H7 (cell line): ENCODE data around the gene DPP10. TPM values are rescaled to one million over a fixed set of nuclear protein-coding genes. Genes with fewer than 3 reads are reported as not detected.

Experiments used
- DNase-seq: peaks from one replicate; pipeline ENCODE4 v3.0.0; 2012
- H3K27me3 ChIP-seq: 2 replicates; pipeline ENCODE4 v1.6.0; 2011; ENCODE audit warnings: mild to moderate bottlenecking, low read length; ENCODE audit not compliant: control insufficient read depth, insufficient read depth
- H3K36me3 ChIP-seq: replicated peaks from 2 replicates; pipeline ENCODE4 v1.5.1; 2011; ENCODE audit warnings: low read length; ENCODE audit not compliant: control insufficient read depth, insufficient read depth
- H3K4me3 ChIP-seq: 2 replicates; pipeline ENCODE4 v1.5.1; 2011; ENCODE audit warnings: low read depth, mild to moderate bottlenecking, control low read depth, low read length, moderate library complexity; ENCODE audit not compliant: insufficient read depth
- total RNA-seq: library from RNA; depleted of rRNA; stranded (reverse); fragments of >200 nt; shearing (Covaris generic); gene quantifications from 2 replicates; pipeline ENCODE4 v1.2.3, GENCODE V29; 2014

The DPP10 gene
- total RNA-seq, 1 experiment from 2014 or later, result 15.6 TPM

- DNase-seq, result no peak
- Histone ChIP-seq H3K36me3 (no peaks in the 10 kb centered on the region), H3K27me3 (no peaks in the 10 kb centered on the region), H3K4me3 (no peak overlapping the region)
Measured at GRCh38 chr2:114598329-114598728, 155.9 kb downstream of the DPP10 start.

DNA sequence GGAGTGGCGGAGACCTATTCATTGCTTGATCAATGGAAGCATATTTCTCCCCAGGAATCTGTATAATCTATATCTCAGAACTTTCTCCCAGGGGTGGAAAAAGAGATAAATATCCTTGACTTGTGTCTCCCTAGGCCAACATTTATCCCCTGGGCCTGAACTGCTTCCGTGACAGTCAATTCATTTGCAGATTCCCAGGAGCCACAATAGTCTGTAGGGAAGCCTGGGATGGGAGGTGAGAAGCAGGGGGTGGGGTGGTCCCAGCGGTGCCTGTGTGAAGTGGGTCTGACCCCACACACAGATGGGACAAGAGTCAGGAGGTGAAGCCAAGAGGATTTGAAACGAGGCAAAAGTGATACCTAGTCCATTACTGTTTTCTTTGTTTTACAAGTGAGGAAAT lies 166.8 kb downstream of the DPP10 start:
- no peak for DNase-seq
- Histone ChIP-seq H3K27me3 (no peaks in the 10 kb centered on the region), H3K36me3 (no peaks in the 10 kb centered on the region), H3K4me3 (no peak overlapping the region)

DNA sequence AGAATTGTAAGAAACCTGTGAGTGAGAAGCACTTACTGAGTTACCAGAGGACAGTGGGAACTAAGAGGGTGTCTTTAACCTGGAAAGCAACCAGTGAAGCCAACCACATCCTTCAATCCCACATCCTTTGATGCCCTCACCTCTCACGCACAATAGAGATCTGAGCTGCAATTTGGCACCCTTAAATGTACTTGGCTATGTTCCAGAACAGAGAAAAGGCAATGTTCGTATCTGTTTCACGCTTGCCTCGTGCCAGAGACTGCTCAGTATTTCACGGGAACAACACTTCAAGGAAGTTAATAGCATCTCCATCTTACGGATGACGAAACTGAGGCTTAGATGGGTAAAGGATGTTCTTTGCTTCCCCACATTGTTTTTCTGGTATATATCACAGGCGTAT lies 167.4 kb downstream of the DPP10 start:
- no peak for DNase-seq
- Histone ChIP-seq H3K4me3 (no peak overlapping the region), H3K36me3 (no peaks in the 10 kb centered on the region), H3K27me3 (no peaks in the 10 kb centered on the region)

- H3K36me3 ChIP-seq, result no peaks in the 10 kb centered on the region
- no peak overlapping the region for H3K4me3 ChIP-seq
- H3K27me3 ChIP-seq, result no peaks in the 10 kb centered on the region
- DNase-seq, result no peak
Measured at GRCh38 chr2:114610677-114611076, 168.2 kb downstream of the DPP10 start.

- Histone ChIP-seq H3K27me3 (no peaks in the 10 kb centered on the region), H3K4me3 (no peak overlapping the region), H3K36me3 (no peaks in the 10 kb centered on the region)
- DNase-seq, result no peak
Measured at GRCh38 chr2:114614592-114614991, 172.2 kb downstream of the DPP10 start.

DNA sequence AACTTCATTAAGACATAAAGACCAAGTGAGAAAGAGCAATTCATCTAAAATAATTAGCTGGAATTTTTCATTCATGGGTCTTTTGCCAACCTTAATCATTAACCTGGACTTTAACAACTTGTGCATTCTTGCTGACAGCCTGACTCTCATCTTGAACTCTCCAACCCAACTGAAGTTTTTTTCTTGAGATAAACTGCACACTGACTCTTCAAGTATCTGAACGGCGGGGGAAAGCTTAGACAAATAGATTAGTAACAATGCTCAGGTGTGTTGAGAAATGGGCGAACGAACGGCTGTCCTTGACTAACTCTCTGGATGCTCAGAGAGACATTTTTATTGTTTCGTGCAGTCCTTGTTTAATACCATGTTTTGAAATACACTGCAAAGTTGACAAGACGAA lies 186.0 kb downstream of the DPP10 start:
- DNase-seq, result no peak
- no peaks in the 10 kb centered on the region for H3K27me3 ChIP-seq

GRCh38 chr2:114631146-114631545 lies 188.7 kb downstream of the DPP10 start:
- Histone ChIP-seq H3K36me3 (no peaks in the 10 kb centered on the region), H3K4me3 (no peak overlapping the region), H3K27me3 (no peaks in the 10 kb centered on the region)
- DNase-seq, result no peak

More for the DNA sequence above, 186.0 kb downstream of the DPP10 start:
- Histone ChIP-seq H3K4me3 (no peak overlapping the region), H3K36me3 (no peaks in the 10 kb centered on the region)

- Histone ChIP-seq H3K4me3 (no peak overlapping the region), H3K36me3 (no peaks in the 10 kb centered on the region), H3K27me3 (no peaks in the 10 kb centered on the region)
- no peak for DNase-seq
Measured at GRCh38 chr2:114642166-114642770, 199.8 kb downstream of the DPP10 start.

GRCh38 chr2:114642988-114643553 lies 200.6 kb downstream of the DPP10 start:
- H3K27me3 ChIP-seq, result no peaks in the 10 kb centered on the region
- H3K36me3 ChIP-seq, result no peaks in the 10 kb centered on the region
- DNase-seq, result no peak
- no peak overlapping the region for H3K4me3 ChIP-seq

DNA sequence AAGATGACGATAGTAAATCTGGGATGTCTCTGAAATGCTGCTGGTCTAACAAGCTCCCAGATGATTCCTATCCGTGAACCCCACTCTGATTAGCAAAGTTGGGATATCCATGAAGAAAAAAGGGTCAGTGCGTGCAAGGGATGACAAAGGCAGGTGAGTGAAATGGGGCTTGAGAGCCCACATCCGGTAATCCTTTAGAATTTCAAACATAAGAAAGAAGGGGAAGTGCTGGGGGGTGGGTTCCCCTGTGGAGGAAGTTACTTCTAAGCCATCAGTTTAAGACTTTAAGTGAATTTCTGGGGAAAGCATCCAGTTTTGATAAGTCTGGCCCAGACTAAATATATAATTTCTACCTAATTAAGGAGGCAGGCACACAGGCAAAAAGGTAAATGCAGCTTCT lies 209.5 kb downstream of the DPP10 start:
- no peaks in the 10 kb centered on the region for H3K36me3 ChIP-seq
- H3K4me3 ChIP-seq, result no peak overlapping the region
- peak; percentile 6 for DNase-seq

GRCh38 chr2:114659880-114660279 lies 217.4 kb downstream of the DPP10 start:
- DNase-seq, result no peak
- H3K36me3 ChIP-seq, result no peaks in the 10 kb centered on the region
- no peaks in the 10 kb centered on the region; the same call in 1 of the 2 replicates for H3K27me3 ChIP-seq
- H3K4me3 ChIP-seq, result no peak overlapping the region

More for the DNA sequence above, 209.5 kb downstream of the DPP10 start:
- no peaks in the 10 kb centered on the region for H3K27me3 ChIP-seq

DNA sequence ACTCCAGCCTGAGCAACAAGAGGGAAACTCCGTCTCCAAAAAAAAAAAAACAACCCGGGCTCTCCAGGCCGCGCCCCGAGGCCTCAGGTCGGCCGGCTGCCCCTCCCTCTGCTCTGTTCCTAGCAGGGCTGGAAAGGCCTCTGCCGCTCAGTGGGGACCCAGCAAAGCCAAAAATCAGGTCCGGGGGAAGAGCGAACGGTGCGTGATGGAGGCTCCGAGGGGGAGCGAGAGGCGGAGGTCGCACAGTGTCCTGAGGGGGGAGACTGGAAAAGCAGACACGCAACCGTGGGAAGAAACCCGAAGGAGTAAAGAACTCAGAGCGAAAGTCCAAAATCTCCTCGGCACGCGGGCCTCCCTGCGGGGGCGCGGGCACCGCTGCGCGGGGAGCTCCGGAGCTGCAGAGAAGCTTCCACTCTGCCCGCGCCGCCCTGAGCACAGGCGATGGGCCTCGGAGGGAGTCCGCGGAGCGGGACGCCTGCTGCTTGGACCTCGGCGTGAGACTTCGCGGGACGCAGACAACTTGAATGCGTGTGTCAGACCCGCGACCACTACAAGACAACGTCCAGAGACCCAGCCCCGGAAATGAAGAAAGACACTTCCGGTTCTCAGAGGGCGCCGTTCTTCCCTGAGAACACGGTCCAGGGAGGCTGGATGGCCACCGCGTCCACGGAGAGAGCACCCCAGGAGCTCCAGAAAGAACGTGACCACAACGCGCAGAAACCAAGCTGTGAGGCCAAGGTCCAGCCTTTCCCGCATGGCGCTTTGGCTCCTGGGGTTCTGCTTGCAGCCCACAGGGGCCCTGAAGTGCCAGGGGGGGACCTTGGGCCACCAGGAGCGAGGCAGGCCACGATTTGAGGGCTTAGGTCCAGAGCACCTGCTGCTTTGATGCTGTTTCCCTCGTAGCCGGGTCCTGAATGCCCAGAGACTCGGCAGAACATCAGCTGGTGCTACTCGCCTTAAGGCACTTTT lies 219.8 kb downstream of the DPP10 start:
- Histone ChIP-seq H3K36me3 (no peaks in the 10 kb centered on the region), H3K27me3 (no peaks in the 10 kb centered on the region; the same call in 1 of the 2 replicates)
- peak; percentile 37 for DNase-seq

DNA sequence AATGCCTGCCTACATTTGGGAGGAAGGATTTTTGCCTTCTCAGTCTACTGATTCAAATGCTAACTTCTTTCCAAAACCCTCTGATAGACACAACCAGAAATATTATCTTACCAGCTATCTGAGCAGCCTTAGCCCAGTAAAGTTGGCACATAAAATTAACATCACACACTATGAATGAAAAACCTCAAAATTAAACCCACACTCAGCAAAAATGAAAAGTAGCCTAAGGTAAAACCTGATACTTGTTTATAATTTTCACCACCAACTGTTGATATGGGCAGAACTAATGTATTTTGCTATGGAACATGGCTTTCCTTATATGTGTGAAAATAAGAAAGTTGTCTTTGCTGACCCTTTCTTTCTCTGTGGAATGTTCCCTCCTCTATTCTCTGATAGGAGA lies 226.0 kb downstream of the DPP10 start:
- DNase-seq, result no peak
- no peak overlapping the region for H3K4me3 ChIP-seq
- no peaks in the 10 kb centered on the region for H3K36me3 ChIP-seq
- no peaks in the 10 kb centered on the region for H3K27me3 ChIP-seq

More for the DNA sequence above, 219.8 kb downstream of the DPP10 start:
- H3K4me3 ChIP-seq, result peak overlapping the region; percentile 54

GRCh38 chr2:114683251-114683650 lies 240.8 kb downstream of the DPP10 start:
- H3K4me3 ChIP-seq, result no peak overlapping the region
- DNase-seq, result no peak
- H3K27me3 ChIP-seq, result no peaks in the 10 kb centered on the region
- H3K36me3 ChIP-seq, result no peaks in the 10 kb centered on the region

DNA sequence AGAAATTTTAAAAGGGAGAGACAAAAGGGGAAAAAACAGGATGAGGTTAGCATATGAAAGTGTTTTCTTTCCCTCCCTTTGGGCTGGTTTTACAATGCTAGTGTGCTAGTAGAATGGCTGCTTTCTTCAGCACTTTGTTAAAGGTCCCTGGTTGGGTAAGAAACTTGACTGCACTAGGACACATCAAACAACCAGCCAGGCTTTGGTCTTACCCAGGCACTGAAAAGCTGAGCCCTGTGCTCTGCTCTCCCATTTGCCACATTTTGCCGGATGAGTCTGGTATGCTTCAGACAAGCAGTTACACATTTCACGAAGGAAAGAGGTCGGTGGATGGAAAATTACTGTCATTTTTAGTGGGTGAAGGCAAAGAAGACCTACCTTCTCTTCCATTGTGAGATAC lies 242.0 kb downstream of the DPP10 start:
- H3K36me3 ChIP-seq, result no peaks in the 10 kb centered on the region
- H3K4me3 ChIP-seq, result no peak overlapping the region
- H3K27me3 ChIP-seq, result no peaks in the 10 kb centered on the region
- DNase-seq, result no peak
